ENCODE results near the gene CASKIN1. TPM values are rescaled to one million over a fixed set of nuclear protein-coding genes. Genes with fewer than 3 reads are reported as not detected.

The CASKIN1 gene
- polyA plus RNA-seq, 3 donors = not detected

- Mint-ChIP-seq H3K4me1 (peaks cover 4% of the 10 kb centered on the region), H3K36me3 (no peaks in the 10 kb centered on the region), H3K27me3 (ENCODE audit: low read depth in 3 of 3) (peaks cover 49 to 63% (median 58%) of the 10 kb centered on the region in 3 donors), H3K27ac (no peak overlapping the region), H3K4me3 (peak overlapping the region in 1 of 2 donors; percentile 74), H3K9me3 (peaks cover 0 to 13% (median 4%) of the 10 kb centered on the region in 7 donors)
- Histone ChIP-seq H3K36me3 (replicated peaks in 1 of 2; ENCODE audit: control insufficient read depth in 1 of 2, insufficient read depth in 2 of 2, low read length in 2 of 2) (no peaks in the 10 kb centered on the region), H3K27ac (ENCODE audit: low read depth in 1 of 2, low read length in 2 of 2) (no peak overlapping the region), H3K9ac (ENCODE audit: insufficient read depth, low read length, poor library complexity, severe bottlenecking) (no peak overlapping the region), H3K4me1 (ENCODE audit: control insufficient read depth in 1 of 2, insufficient read depth in 2 of 2, low read length in 2 of 2) (peaks cover 3 to 7% of the 10 kb centered on the region in 2 donors), H3K27me3 (ENCODE audit: control insufficient read depth in 2 of 2, insufficient read depth in 2 of 2, low read length in 2 of 2) (peaks cover 35 to 51% of the 10 kb centered on the region in 2 donors), H3K79me2 (ENCODE audit: insufficient read depth, low read length) (no peaks in the 10 kb centered on the region), H2AFZ (ENCODE audit: insufficient read depth, low read depth, low read length, poor library complexity, severe bottlenecking) (no peak overlapping the region), H3K9me3 (replicated peaks in 1 of 2; ENCODE audit: control insufficient read depth in 1 of 2, insufficient read depth in 1 of 2, low read length in 2 of 2) (peaks cover 0 to 7% of the 10 kb centered on the region in 2 donors), H3K4me3 (replicated peaks in 1 of 3; ENCODE audit: low read depth in 2 of 3, low read length in 3 of 3) (no peak overlapping the region), H3K4me2 (replicated peaks; ENCODE audit: extremely low read depth, low read length, poor library complexity, severe bottlenecking) (no peak overlapping the region), H4K20me1 (ENCODE audit: insufficient read depth, low read length) (no peaks in the 10 kb centered on the region)
- no peak for DNase-seq
- 74% methylated on average over 5 of the region's 16 CpGs for WGBS (ENCODE audit: insufficient coverage)
- no peak for TF ChIP-seq CTCF (IDR thresholded peaks at IDR 0.05)
- intact Hi-C loops (cut with micrococcal nuclease) = no loop called here
Measured at GRCh38 chr16:2194166-2194834, 2.1 kb downstream of the CASKIN1 start.

GRCh38 chr16:2191446-2191706 lies 5.0 kb downstream of the CASKIN1 start:
- H3K27me3 ChIP-seq (ENCODE audit: control insufficient read depth in 2 of 2, insufficient read depth in 2 of 2, low read length in 2 of 2) = peaks cover 17 to 26% of the 10 kb centered on the region in 2 donors
- H2AFZ ChIP-seq (ENCODE audit: insufficient read depth, low read depth, low read length, poor library complexity, severe bottlenecking) = no peak overlapping the region
- H3K4me1 Mint-ChIP-seq = peaks cover 4% of the 10 kb centered on the region
- H3K4me2 ChIP-seq (replicated peaks; ENCODE audit: extremely low read depth, low read length, poor library complexity, severe bottlenecking) = no peak overlapping the region
- H3K4me3 ChIP-seq (replicated peaks in 1 of 3; ENCODE audit: low read depth in 2 of 3, low read length in 3 of 3) = no peak overlapping the region
- H3K27ac ChIP-seq (ENCODE audit: low read depth in 1 of 2, low read length in 2 of 2) = no peak overlapping the region
- H3K79me2 ChIP-seq (ENCODE audit: insufficient read depth, low read length) = no peaks in the 10 kb centered on the region
- H3K27ac Mint-ChIP-seq = peak overlapping the region in 1 of 7 donors; percentile 32
- H3K36me3 Mint-ChIP-seq = no peaks in the 10 kb centered on the region
- no peak overlapping the region for H3K4me3 Mint-ChIP-seq
- H4K20me1 ChIP-seq (ENCODE audit: insufficient read depth, low read length) = no peaks in the 10 kb centered on the region
- H3K4me1 ChIP-seq (ENCODE audit: control insufficient read depth in 1 of 2, insufficient read depth in 2 of 2, low read length in 2 of 2) = peaks cover 3 to 7% of the 10 kb centered on the region in 2 donors
- DNase-seq = no peak
- no peaks in the 10 kb centered on the region for H3K36me3 ChIP-seq (replicated peaks in 1 of 2; ENCODE audit: control insufficient read depth in 1 of 2, insufficient read depth in 2 of 2, low read length in 2 of 2)
- H3K27me3 Mint-ChIP-seq (ENCODE audit: low read depth in 3 of 3) = peaks cover 29 to 37% (median 35%) of the 10 kb centered on the region in 3 donors
- intact Hi-C loops (cut with micrococcal nuclease) = no loop called here
- no peaks in the 10 kb centered on the region for H3K9me3 ChIP-seq (replicated peaks in 1 of 2; ENCODE audit: control insufficient read depth in 1 of 2, insufficient read depth in 1 of 2, low read length in 2 of 2)
- TF ChIP-seq CTCF (IDR thresholded peaks at IDR 0.05) = no peak
- WGBS (ENCODE audit: insufficient coverage) = 97% methylated on average over 11 of the region's 11 CpGs
- peaks cover 0 to 10% (median 0%) of the 10 kb centered on the region in 7 donors for H3K9me3 Mint-ChIP-seq
- H3K9ac ChIP-seq (ENCODE audit: insufficient read depth, low read length, poor library complexity, severe bottlenecking) = no peak overlapping the region

Data from CD14-positive monocyte (primary cell).